ENCODE data around the gene ALDH3B1.

The ALDH3B1 gene

DNA sequence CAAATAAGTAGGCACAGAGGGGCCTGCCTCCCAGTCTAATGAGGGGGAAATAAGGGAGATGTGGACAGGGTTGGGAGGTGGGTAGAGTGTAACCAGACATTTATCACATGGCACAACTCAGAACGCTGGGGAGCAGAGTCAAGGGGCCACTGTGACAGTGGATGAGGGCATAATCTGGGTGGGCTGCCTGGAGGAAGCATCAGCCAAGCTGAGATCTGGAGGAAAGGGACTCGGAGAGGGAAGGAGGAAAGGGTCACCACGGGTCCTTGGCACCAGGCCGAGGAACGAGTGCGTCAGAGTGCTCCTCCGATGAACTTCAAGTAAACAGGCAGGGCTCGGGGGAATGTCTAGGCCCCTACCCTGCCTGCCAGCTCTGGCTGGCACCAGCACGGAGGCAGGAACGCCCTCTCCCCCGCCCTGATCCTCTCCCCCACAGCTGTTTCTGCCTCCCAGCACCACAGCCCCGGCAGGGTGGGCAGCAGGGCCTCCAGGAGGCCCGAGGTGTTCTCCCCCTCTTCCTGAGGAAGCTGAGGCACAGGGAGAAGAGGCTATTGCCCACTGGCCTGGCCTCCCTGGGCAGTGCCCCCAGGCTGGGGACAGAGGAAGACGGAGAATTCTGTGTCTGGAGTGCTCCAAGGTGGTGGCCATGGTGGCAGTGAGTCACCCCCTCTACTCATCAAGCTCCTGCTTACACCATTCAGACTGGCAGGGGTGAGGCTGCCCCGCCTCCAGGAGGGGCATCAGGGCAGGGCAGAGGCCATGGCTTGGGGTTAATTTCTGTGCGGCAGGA, 4.2 kb downstream of the ALDH3B1 start:
- DNase-seq, result no peak

DNA sequence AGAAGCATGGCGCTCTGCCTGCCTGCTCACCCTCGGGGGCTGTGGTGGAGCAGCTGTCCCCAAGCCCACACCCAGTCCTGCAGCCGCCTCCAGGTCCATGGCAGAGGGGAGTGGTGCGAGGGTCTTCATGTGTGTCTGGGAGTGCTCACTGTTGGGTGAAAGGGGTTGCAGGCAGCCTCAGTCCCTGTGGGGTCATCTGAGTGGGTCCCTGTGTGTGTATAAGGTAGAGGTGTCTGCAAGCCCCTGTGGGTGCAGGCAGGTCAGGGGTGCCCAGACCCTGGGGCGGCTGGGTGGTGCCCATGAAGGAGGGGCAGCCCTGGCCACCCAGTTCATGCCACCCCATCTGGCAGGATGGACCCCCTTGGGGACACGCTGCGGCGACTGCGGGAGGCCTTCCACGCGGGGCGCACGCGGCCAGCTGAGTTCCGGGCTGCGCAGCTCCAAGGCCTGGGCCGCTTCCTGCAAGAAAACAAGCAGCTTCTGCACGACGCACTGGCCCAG, 4.9 kb downstream of the ALDH3B1 start:
- DNase-seq, result no peak

DNA sequence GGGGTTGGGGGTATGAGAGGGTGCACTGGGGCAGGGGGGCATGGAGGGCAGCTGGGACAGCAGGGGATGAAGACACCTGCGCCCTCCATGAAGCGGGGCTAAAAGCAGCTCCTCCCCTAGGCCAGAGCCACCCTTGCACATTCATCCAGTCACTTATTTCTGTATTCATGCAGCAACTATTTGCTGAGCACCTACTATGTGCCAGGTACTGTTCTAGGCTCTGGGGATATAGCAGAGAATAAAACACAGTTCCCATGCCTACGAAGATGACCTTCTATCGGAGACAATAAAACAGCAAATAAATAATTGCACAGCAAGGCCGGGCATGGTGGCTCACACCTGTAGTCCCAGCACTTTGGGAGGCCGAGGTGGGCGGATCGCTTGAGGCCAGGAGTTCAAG, 5.3 kb downstream of the ALDH3B1 start:
- no peak for DNase-seq

DNA sequence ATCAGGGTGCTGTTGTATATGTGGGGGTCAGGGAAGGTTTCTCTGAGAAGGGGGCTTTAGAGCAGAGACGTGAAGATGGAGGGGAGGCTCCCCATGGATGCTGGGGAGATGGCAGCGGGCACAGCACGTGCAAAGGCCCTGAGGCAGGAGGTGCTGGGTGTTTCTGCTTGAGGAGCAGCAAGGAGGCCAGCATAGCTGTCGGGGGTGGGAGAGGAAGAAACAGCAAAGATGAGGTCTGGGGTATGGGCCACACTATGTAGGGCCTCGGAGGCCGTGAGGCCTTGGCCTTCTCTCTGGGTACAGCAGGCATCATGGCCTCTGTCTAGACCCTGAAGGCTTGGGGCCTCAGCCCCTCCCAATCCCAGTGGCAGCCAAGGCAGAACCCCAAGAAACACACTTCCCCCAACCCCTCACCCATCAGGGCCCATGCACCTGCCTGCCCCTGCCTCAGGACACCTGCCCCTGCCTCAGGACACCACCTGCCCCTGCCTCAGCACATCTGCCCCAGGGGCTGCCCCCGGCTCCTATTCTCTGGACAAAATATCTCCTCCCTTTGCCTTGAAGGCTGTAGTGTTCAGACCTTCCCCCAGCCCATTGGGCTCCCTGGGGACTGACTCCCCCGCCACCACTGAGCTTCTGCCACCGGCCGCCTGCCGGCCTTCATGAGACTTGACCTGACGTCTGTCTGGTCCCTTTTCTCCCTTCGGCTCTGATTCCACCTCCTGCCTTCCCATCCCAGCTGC, 6.2 kb downstream of the ALDH3B1 start:
- no peak for DNase-seq

DNA sequence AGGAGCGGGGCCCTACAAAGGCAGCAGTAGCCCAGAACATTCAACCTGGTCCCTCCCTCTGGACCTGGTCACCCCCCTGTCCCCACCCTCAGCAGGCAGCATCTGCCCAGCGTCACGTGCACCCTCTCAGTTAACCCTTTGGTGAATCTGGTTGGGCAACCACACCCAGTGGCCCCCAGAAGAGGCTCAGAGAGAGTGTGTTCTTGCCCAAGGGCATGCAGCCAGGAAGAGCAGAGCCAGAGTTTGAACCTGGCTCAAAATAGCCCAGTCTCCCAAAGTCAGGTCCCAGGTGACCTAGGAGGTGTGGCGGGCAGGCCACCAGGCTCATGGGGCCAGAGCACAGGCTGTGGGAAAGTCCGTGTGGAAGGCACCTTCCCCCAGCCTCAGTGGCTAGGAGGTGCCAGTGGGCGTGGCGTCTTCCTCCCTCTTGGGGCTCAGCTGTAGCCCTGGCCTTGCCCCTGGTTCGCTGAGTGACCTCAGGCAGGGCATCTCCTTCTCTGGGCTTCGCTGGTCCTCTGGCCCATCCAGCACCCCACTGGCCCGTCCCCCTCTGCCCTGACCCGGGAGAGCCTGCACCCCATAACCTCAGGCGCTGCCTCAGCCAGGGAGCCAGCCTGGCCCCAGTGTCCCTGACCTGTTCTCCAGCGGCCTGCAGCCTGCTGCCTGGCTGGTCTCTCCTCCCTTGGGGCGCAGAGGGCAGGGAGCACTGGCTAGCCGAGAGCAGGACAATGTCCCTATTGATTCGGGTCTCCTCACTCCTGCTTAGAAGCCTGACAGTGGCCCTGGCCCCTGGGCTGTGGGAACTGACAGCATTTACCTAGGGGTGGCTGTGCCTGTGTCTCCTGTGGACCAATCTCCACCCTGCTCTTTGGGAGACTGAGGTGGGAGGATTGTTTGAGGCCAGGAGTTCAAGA, 7.0 kb downstream of the ALDH3B1 start:
- no peak for DNase-seq

DNA sequence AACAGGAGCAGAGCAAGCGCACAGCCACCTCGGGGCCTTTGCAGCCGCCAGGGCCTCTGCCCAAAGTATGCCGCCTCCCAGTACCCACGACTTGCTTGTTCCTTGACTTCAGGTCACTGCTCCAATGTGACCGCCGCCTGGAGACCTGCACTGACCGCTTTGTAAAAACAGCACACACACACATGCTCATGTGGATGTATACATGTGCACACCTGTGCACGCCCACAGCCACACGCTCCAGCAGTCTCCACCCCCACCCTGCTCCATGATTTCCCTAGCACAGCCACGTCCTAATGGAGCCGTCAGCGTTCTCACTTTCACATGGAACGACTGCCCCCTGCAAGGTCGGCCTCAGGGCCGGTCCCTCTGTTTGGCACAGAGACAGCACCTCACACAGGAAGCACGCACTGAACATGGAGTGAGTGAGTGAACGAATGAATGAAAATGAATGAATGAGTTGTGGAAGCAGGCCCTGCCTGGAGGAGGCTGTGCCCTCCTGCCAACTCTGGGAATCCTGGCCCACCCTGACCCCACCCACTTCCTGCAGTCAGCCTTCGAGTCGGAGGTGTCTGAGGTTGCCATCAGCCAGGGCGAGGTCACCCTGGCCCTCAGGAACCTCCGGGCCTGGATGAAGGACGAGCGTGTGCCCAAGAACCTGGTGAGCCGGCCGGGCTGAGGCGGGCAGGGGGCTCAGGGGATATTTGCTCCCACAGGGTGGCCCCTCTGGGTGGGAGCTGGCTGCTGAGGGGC, 8.0 kb downstream of the ALDH3B1 start:
- DNase-seq, result no peak

DNA sequence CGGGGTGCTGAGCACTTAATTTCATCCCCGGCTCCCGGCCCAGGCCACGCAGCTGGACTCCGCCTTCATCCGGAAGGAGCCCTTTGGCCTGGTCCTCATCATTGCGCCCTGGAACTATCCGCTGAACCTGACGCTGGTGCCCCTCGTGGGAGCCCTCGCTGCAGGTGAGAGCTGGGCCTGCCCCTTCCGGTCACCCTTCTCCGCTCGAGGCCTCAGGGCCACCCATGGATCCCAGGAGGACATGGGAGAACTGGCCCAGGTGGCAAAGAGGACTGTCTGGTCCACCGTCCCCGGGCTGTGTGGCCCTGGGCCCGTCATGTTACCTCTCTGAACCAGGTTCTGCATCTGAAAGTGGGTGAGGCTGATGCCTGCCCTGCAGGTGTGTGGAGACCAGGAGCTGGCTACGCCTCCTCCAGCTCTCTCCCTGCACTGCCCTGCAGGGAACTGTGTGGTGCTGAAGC, 8.6 kb downstream of the ALDH3B1 start:
- DNase-seq, result no peak

DNA sequence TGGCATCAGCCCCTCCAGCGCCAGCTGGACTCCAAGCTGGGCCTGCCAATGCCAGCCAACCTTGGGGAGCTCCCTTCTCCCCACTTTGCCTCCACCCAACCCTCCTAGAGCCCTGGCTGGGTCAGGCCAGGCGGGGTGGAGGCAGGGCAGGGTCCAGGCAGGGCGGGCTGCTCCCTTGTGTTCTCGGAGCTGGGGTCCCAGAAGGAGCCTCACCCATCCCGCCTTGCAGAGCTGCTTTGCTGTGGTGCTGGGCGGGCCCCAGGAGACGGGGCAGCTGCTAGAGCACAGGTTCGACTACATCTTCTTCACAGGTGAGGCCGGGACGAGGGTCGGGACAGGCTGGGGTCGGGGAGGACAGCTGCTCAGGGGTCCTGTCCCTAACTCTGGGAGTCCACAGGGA, 9.4 kb downstream of the ALDH3B1 start:
- DNase-seq, result no peak

DNA sequence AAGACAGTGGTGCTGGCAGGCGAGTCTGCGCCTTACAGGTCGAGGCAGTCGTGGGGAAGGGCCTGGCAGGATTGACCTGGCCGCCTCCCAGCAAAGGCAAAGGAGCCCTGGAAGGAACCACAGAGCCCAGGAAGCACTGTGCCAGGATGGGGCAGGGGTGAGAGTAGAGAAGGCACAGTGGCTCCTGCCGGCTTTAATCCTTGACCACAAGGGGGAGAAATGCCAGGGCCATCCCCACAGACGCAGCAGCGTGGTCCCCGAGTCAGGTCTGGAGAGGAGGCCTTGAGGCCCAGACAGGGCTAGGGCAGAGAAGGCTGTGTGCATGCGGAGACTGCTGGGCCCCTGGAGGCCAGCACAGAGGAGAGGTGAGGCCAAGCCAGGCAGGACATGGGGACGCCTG, 10.4 kb downstream of the ALDH3B1 start:
- no peak for DNase-seq

DNA sequence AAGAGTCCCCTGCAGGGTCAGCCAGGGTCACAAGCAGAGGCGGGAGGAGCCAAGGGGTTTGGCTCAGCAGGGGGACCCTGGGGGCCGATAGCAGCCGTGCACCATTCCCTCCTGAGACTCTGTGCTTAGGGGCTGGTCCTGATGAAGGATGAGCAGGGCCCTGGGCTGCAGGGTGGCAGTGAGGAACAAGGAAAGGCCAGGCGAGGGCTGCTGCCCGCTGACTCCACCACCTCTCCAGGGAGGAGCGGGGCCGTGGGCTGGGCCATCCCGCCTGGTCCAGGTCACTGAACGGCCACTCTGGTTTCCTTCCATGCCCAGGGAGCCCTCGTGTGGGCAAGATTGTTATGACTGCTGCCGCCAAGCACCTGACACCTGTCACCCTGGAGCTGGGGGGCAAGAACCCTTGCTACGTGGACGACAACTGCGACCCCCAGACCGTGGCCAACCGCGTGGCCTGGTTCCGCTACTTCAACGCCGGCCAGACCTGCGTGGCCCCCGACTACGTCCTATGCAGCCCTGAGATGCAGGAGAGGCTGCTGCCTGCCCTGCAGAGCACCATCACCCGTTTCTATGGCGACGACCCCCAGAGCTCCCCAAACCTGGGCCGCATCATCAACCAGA, 11.2 kb downstream of the ALDH3B1 start:
- no peak for DNase-seq

DNA sequence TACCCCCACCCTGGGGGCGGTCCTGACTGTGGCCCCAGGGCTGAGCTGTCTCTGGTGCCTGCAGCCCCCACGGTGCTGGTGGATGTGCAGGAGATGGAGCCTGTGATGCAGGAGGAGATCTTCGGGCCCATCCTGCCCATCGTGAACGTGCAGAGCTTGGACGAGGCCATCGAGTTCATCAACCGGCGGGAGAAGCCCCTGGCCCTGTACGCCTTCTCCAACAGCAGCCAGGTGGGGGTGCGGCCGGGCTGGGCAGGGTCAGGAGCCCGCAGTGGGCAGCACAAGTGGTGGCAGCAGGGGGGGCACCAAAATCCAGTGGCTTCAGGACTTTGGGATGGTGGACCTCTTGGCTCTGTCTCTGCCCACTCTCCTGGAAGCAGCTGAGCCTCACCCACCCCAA, 12.4 kb downstream of the ALDH3B1 start:
- no peak for DNase-seq

DNA sequence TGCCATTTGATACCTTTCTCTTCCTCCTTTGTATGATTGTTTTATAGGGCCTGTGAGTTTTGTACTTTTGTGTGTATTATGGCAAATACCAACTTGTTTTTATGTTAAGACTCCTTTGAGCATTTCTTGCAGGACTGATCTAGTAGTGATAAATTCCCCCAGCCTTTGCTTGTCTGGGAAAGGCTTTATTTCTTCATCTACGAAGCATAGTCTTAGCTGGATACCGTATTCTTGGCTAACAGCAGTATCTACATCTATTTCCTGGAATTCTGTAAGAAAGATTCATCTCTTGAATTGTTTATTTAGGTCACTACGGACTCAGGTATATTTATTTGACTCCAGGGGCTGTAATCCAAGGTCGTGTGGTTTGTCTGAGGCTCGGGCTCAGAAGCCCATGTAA, 14.4 kb downstream of the ALDH3B1 start:
- no peak for DNase-seq

DNA sequence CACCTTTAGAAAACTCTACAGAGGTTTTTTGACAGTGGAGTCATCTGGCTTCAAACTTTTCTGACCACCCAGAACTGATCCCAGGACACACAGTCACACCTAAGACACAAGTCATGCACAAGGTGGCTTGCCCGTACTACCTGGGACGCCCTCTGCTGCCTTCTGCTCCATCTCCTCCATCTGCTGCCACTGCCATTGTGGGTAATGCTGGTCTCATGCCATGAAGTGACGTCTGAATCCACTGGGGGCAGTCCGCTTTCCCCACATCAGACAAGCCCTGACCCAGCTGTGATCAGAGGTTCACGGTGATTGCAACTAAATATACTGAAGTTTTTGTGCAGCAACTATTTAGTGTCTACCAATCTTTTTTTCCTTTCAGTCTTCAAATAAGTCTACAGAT, 14.9 kb downstream of the ALDH3B1 start:
- DNase-seq, result no peak

DNA sequence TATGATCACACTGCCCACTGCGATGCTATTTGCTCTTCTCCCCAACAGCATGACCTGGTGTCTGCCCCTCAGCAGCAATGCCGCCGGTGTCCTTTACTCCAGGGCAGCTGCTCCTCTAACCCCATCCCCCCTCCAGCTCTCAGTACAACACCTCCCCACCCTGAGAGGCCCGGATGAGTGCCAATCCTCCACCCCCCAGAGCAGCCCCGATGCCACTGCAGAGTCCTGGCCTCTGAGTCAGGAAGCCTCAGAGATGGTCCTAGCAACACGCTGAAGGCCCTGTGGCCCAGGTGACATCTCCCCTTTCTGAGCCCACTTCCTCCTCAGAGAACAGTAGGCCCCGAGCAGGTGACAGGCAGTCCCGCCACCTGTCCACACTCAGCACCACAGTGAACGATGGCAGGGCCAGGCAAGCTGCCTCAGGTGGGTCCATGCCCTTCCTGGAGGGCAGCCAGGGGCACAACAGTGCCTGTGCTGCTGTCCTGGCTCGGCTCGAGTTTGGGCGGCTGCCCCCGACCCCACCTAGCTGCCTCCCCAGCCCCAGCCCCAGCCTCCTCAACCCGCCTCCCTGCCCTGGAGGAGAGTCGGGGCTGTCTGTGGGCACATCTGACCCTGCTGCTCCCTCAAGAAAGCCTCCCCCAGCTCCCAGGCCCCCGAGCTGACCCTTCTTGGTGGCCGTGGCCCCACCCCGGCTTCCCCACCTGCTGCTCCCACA, 16.4 kb downstream of the ALDH3B1 start:
- DNase-seq, result no peak

DNA sequence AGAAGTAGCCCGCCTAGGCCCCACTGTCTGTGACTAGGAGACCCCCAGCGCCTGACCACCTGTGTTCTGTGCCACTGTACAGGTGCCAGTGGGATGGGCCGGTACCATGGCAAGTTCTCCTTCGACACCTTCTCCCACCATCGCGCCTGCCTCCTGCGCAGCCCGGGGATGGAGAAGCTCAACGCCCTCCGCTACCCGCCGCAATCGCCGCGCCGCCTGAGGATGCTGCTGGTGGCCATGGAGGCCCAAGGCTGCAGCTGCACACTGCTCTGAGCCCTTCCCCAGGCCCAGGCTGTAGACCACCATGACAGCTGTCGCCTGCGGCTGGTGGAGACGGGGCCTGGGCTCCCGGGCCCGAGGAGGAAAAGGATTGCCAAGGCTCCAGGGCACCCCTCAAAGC, 17.5 kb downstream of the ALDH3B1 start:
- DNase-seq, result no peak

DNA sequence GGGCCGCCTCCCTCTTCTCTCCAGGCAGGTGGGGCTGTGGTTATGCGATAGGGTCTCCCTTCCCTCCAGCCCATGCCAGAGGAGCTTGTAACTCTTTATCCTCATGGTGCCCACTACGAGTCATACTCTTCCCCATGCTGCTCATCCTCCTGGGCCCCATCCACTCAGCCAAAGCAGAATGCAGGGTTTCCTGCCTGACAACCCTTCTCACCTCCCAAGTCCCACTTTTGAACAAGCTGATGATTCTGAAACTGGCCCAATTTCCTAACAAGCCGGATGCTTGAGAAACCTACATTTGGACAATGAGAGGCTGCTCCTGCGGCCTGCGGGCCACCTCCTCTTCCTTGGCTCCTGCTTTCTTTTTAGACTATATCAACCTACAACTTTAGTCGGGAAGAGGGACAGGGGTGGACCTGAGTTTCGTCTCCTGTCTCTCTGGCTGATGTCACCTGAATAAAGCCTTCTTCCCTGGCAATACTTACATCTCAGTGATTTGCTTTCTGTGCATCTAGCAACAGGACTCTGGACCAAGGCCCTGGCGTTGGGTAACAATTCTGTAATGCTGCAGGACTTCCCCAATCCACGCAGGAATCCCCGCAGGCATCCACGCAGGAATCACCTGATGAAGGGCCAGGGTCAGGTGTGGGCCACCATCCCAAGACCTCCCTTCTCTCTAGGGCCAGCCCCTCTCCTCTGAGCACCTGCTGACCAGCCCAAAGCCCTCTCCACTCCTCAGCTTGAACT, 18.8 kb downstream of the ALDH3B1 start:
- no peak for DNase-seq

DNA sequence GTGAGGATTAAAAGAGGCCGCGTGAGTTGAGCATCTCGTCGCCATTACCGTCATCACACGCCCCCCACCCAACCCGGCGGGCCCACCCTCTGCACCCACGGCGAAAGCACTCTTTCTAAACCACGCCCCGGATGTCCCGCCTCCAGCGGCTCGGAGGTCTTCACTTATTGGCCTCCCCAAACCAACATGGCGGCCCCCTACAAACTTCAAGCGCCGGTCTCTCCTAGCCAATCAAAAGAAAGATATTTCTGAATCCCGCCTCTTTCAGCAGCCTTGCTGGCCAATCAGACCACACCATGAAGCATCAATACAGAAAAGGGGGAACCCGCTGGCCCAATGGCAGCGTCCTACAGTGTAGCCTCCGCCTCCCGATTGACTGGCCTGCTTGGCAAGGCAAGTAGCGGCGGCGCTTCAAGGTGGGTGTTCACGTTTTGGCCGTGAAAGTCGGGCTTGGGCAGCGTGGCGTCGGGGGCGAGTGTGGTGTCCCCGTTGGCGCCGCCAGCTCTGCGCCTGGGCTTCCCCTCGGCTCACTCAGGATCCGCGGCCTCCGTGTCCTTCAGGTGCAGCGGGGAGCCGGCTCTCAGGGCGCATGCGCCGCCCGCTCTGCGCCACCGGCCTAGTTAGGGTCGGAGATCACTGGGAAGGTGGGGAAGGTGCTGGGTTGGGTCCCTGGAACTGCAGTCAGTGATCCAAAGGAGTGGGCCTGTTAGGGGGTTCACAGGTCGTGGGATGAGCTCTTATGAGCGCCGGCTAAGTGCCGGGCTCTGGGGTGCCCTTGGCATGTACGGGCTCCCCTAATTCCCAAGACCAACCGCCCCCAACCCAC, 20.4 kb downstream of the ALDH3B1 start, which contains the start of gene NDUFS8:
TSS of gene NDUFS8 (plus strand) at position 364 of the 826 bp plus-strand sequence. CDS start 1,471 bp downstream, outside the sequence.
- DNase-seq, result peak; percentile 99

DNA sequence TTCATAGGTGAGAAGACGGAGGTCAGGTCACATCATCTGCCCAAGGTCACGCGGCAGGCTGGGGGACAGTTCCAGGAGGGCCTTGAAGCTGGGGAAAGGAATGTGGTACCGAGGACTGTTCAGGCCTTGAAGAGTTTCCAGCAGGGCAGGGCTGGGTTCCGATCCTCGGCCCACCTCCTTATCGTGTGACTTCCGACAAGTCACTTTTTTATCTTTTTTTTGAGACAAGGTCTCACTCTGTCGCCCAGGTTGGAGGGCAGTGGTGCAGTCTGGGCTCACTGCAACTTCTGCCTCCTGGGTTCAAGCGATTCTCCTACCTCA, 21.0 kb downstream of the ALDH3B1 start:
- DNase-seq, result no peak

DNA sequence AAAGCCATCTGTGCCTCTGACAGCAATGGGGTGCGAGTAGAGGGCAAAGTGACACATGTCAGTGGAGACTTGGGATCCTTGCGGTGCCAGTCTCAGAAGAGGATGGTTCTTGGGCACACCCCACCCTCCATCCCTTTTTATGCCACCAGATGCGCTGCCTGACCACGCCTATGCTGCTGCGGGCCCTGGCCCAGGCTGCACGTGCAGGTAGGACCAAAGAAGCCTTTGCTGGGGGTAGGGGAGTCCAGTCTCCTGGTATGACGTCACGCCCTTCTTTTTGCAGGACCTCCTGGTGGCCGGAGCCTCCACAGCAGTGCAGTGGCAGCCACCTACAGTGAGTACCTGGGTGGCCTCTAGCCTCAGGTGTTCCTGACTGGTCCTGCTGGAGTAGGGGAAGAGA, 21.9 kb downstream of the ALDH3B1 start:
- DNase-seq, result no peak
